Fibroblast of lung (primary cell): ENCODE results near the gene KRT80.

ENCODE experiments used
- CTCF ChIP-seq, 2 donors: IDR thresholded peaks in 1 of 2; conservative IDR thresholded peaks in 1 of 2; 1 replicate in 1 of 2; 2 replicates in 1 of 2; pipeline ENCODE4 v1.5.1; 2011 to 2012; ENCODE audit warnings: low read length in 2 of 2, control low read depth in 1 of 2, inconsistent platforms in 1 of 2, low read depth in 1 of 2, mild to moderate bottlenecking in 1 of 2
- EZH2 ChIP-seq: IDR thresholded peaks from 2 replicates; pipeline ENCODE4 v1.5.1; 2012; ENCODE audit warnings: low read length, control low read depth, mild to moderate bottlenecking; ENCODE audit errors: missing control alignments

- TF ChIP-seq CTCF (conservative IDR thresholded peaks at IDR 0.05 in 1 of 2, IDR thresholded peaks at IDR 0.05 in 1 of 2; ENCODE audit: low read depth in 1 of 2, low read length in 2 of 2) (peak; percentile 10 to 45), EZH2 (no peak)
Observed at GRCh38 chr12:52119398-52120254, 72.2 kb downstream of the KRT80 start.
